GM12801 (cell line): ENCODE measurements around the gene VCPKMT.

Experiments
- TF ChIP-seq, protein P1 (sequence below): IDR thresholded peaks from one replicate; pipeline ENCODE4 v1.5.1; 2011; ENCODE audit warnings: control low read depth; ENCODE audit not compliant: insufficient read length; ENCODE audit errors: extremely low read depth

VCPKMT gene

DNA sequence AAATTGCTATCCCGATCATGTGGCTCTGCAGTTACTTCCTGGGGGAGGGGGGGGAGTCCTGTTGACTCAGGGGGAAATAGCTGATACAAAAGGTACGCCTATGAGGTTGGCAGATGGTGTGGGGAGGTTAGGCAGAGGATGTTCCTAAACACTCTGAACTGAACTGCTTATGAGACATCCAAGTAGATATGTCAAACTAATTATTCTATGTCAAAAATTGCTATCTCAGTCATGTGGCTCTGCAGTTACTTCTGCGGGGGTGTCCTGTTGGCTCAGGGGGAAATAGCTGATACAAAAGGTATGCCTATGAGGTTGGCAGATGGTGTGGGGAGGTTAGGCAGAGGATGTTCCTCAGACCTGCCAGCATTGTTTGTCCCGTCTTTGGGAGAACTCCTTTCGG lies 5.1 kb upstream of the VCPKMT start:
- TF ChIP-seq, protein P1, sequence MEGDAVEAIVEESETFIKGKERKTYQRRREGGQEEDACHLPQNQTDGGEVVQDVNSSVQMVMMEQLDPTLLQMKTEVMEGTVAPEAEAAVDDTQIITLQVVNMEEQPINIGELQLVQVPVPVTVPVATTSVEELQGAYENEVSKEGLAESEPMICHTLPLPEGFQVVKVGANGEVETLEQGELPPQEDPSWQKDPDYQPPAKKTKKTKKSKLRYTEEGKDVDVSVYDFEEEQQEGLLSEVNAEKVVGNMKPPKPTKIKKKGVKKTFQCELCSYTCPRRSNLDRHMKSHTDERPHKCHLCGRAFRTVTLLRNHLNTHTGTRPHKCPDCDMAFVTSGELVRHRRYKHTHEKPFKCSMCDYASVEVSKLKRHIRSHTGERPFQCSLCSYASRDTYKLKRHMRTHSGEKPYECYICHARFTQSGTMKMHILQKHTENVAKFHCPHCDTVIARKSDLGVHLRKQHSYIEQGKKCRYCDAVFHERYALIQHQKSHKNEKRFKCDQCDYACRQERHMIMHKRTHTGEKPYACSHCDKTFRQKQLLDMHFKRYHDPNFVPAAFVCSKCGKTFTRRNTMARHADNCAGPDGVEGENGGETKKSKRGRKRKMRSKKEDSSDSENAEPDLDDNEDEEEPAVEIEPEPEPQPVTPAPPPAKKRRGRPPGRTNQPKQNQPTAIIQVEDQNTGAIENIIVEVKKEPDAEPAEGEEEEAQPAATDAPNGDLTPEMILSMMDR: no peak

DNA sequence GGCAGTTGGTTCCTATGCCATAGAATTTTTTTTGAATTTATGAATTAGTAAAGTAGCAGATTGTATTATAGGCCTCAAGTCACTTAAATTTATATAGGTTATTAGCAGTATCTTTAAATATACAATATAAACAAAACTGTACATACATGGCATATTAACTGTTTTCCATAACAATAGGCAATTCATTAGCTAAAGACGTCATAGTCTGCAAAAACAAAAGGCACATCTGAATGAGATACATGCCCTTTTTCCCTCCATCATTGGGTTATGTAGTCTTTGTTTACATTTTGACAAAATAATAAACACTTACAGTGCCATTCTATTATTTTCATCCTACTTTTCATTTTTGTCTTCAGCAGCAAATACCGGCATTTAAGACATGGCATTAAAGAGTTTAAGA lies 1.1 kb upstream of the VCPKMT start:
- TF ChIP-seq, protein P1: no peak

DNA sequence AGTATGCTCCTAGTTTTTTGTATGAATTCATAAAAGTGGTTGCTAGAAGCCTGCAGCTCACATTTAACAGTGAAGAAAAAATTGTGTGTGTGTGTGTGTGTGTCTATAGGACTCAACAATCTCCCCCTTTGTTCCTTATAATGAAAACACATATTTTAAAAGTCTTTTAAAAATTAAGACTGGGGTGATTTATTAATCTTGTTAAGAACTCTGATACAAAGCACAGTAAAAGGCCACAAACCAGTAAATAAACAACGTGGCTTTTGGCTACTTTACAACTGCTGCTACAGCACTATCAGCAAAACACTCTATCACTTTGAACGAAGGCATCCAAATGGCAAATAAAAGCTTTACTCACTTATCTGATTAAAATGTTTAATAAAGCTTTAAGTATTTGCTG lies 594 bp upstream of the VCPKMT start:
- TF ChIP-seq, protein P1: no peak

DNA sequence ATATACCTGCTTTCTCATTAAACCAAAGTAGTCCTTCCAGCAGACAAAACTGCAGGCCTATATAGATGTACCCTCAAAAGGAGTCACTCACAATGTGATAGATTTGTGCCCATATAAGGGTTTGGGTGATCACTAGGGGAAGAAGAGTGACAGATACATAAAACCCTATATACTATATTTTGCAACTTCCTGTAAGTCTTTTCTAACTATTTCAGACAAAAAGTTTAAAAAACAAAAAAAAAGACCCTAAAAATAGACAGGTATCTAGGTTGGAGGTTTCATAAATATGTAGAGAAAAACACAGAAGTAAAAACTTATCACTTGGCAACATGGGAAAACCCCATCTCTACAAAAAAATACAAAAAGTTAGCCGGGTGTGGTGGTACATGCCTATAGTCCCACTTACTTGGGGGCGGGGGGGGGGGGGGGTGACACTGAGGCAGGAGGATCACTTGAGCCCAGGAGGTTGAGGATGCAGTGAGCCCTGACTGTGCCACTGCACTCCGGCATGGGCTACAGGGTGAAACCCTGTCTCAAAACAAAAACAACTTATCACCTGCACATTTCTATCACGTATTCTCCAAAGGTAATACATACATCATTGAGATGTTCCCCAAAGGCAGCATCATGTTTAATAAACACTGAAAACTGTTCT lies 2.9 kb downstream of the VCPKMT start:
- TF ChIP-seq, protein P1: no peak

DNA sequence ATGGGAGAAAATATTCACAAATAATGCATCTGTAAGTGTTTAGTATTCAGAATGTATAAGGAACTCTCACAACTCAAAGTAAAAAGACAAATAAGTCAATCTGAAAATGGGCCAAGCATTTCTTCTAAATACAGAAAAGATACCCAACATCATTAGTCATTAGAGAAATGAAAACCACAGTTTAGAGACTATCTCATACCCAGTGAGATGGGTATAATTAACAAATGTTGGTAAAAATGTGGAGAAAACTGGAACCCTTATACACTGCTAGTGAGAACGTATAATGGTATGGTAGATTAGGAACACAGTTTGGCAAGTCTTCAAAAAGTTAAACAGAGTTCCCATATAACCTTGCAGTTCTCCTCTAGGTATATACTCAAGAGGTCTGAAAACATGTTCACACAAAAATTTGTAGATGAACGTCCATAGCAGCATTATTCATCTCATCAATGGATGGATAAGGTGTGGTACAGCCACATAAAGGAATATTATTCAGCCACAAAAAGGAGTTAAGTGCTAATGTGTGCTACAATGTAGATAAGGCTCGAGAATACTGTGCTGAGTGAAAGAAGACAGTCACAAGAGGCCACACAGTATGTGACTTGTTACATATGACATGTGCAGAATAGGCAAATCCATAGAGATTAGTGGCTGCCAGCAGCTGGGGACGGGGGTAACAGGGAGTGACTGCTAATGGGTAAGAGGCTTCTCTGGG lies 5.9 kb downstream of the VCPKMT start:
- TF ChIP-seq, protein P1: no peak

DNA sequence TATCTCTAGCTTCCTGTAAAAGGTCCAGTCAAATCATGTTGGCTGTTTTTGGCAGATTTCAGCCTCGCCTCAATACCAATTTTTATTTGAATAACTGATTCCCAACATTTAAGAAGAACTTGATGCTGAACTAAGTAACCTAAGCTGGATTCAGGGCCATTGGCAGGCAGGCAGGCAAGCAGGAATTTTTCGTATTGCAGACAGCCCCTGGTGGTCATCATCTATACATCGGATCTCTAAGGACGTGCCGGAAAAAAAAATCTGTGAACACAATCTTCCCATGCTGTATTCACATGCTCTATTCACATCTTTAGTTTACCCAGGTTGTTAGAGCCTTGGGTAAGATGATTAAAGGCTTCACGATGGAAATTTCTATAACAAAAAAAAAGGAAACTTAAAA lies 7.0 kb downstream of the VCPKMT start:
- TF ChIP-seq, protein P1: no peak

DNA sequence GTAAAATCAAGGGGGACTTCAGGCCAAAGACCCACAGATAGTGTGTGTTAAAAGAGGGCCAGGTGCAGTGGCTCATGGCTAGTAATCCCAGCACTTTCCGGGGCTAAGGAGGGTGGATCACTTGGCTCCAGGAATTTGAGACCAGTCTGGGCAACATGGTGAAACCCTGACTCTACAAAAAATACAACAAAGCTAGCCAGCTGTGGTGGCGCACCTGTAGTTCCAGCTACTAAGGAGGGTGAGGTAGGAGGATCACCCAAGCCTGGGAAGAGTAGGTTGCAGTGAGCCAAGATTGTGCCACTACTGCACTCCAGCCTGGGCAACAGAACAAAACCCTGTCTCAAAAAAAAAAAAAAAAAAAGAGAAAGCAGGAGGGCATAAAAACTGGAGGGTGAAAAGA lies 8.5 kb downstream of the VCPKMT start:
- TF ChIP-seq, protein P1: no peak
